ENCODE data around the gene SNX2.

- no peak for TF ChIP-seq CTCF (IDR thresholded peaks at IDR 0.05)
- TF ChIP-seq EZH2 (IDR thresholded peaks at IDR 0.05; ENCODE audit: borderline replicate concordance, insufficient read depth, low read depth, low read length, poor library complexity, severe bottlenecking): no peak
Measured at GRCh38 chr5:122835681-122836080, 60.8 kb downstream of the SNX2 start.

Measured in B cell (primary cell).